BE2C (cell line): ENCODE results near the gene RAB31.

Source experiments
- DNase-seq: peaks from one replicate; pipeline ENCODE4 v3.0.0-alpha.2; 2020
- H3K27me3 ChIP-seq: fragments of 250-450 bp; sonication (Bioruptor Pico); 2 replicates; pipeline ENCODE4 v1.5.1; 2020; ENCODE audit warnings: mild to moderate bottlenecking
- H3K36me3 ChIP-seq: fragments of 250-450 bp; sonication (Bioruptor Pico); 2 replicates; pipeline ENCODE4 v1.5.1; 2020; ENCODE audit warnings: mild to moderate bottlenecking
- H3K4me1 ChIP-seq: fragments of 250-450 bp; sonication (Bioruptor Pico); 2 replicates; pipeline ENCODE4 v1.5.1; 2020
- H3K4me3 ChIP-seq: 2 replicates; pipeline ENCODE4 v1.5.1; 2011; ENCODE audit warnings: low read depth, low read length
- H3K9me3 ChIP-seq: fragments of 250-450 bp; sonication (Bioruptor Pico); 2 replicates; pipeline ENCODE4 v1.5.1; 2020
- TF ChIP-seq, protein P1 (sequence below): IDR thresholded peaks from 2 replicates; pipeline ENCODE4 v1.5.1; 2012; ENCODE audit warnings: mild to moderate bottlenecking, low read depth, low read length

RAB31 gene

DNA sequence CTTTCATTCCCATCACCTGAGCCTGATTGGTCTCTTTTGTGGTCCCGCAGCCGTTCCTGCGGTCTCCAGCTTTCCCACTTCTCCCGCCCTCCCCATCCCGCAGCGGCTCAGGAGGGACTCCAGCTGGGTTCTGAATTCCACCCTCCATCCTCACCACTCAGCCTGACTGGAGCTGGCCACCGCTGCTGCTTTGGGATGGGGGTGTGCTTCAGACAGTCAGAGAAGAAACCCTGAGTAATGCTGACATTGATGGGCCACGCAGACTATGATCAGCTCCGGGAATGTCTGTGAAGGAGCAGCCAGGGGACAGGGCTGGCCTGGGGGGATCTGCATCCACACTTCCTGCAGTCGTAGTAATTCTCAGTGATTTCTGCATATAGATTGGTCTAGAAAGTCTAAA is 131.8 kb downstream of the RAB31 start:
- TF ChIP-seq, protein P1, sequence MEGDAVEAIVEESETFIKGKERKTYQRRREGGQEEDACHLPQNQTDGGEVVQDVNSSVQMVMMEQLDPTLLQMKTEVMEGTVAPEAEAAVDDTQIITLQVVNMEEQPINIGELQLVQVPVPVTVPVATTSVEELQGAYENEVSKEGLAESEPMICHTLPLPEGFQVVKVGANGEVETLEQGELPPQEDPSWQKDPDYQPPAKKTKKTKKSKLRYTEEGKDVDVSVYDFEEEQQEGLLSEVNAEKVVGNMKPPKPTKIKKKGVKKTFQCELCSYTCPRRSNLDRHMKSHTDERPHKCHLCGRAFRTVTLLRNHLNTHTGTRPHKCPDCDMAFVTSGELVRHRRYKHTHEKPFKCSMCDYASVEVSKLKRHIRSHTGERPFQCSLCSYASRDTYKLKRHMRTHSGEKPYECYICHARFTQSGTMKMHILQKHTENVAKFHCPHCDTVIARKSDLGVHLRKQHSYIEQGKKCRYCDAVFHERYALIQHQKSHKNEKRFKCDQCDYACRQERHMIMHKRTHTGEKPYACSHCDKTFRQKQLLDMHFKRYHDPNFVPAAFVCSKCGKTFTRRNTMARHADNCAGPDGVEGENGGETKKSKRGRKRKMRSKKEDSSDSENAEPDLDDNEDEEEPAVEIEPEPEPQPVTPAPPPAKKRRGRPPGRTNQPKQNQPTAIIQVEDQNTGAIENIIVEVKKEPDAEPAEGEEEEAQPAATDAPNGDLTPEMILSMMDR, result no peak
- DNase-seq, result no peak
- no peaks in the 10 kb centered on the region for H3K9me3 ChIP-seq
- no peaks in the 10 kb centered on the region for H3K27me3 ChIP-seq
- H3K4me3 ChIP-seq, result no peak overlapping the region
- H3K4me1 ChIP-seq, result no peaks in the 10 kb centered on the region
- H3K36me3 ChIP-seq, result no peaks in the 10 kb centered on the region

- DNase-seq, result no peak
- H3K27me3 ChIP-seq, result no peaks in the 10 kb centered on the region
- H3K9me3 ChIP-seq, result no peaks in the 10 kb centered on the region
- H3K4me1 ChIP-seq, result no peaks in the 10 kb centered on the region
- TF ChIP-seq, protein P1, result no peak
- H3K4me3 ChIP-seq, result no peak overlapping the region
- no peaks in the 10 kb centered on the region for H3K36me3 ChIP-seq
These were observed 133.7 kb downstream of the RAB31 start for GRCh38 chr18:9841752-9842151.

DNA sequence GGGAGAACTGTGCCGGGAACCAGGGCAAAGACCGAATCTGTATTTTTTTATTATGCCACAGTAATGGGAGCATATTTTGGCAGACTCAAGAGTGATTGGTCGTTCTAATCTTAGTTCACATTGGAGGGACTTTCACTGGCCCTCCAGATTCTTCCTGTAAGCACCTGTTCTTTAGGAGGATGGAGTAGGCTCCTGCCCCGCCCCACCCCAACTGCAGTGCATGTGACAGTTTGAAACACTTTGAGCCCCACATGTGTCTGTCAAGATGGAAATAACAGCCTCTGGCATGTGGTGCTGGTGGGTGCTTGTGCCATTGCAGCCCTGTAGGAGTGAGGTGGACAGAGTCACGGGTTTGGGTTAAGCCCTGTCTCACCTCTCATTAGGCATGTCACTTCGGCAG is 134.3 kb downstream of the RAB31 start:
- Histone ChIP-seq H3K27me3 (no peaks in the 10 kb centered on the region), H3K4me3 (no peak overlapping the region), H3K9me3 (no peaks in the 10 kb centered on the region), H3K4me1 (no peaks in the 10 kb centered on the region), H3K36me3 (no peaks in the 10 kb centered on the region)
- DNase-seq, result no peak
- TF ChIP-seq, protein P1, result no peak

- Histone ChIP-seq H3K36me3 (no peaks in the 10 kb centered on the region), H3K4me3 (no peak overlapping the region), H3K9me3 (no peaks in the 10 kb centered on the region), H3K27me3 (no peaks in the 10 kb centered on the region), H3K4me1 (no peaks in the 10 kb centered on the region)
- no peak for DNase-seq
- TF ChIP-seq, protein P1, result no peak
These were observed 137.2 kb downstream of the RAB31 start for GRCh38 chr18:9845256-9845655.

DNA sequence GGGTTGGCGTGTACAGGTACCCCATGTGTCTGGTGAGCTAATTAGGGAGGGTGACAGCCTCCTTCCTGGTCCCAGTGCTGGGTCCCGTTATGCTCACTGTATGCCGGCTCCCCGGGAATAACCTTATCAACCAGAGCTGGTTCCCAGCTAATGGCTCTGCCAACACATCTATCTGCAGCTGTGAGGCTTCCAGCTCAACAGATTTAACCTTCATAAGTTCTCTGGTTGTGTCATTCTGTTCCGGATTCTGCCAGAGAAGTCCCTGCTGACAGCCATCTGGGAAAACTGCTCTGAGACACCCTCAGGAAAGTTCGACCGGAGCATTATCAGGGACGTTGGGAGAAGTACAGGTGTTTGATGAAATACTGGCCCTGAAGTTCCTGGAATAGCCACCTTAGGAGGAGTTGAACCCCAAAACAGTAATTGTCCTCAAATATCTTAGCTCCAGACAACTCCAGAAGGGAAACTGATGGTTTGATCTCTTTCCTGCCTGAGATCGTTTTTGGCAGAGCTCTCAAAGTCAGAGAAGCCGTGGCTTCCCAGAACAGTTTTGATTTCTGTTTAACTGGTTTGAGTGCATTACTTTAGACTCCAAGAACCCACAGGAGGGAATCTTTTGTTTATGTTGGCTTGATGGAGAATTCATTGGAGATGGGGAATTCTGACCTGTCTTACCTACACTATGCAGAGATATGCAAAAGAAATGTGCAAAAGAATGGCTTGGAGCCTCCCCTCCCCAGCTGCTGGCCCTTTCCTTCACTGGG is 138.2 kb downstream of the RAB31 start:
- no peaks in the 10 kb centered on the region for H3K4me1 ChIP-seq
- TF ChIP-seq, protein P1, result no peak
- H3K36me3 ChIP-seq, result no peaks in the 10 kb centered on the region
- H3K27me3 ChIP-seq, result no peaks in the 10 kb centered on the region
- H3K4me3 ChIP-seq, result no peak overlapping the region
- H3K9me3 ChIP-seq, result no peaks in the 10 kb centered on the region
- DNase-seq, result no peak

- no peaks in the 10 kb centered on the region for H3K36me3 ChIP-seq
- no peak for DNase-seq
- TF ChIP-seq, protein P1, result no peak
- H3K4me3 ChIP-seq, result no peak overlapping the region
- no peaks in the 10 kb centered on the region for H3K4me1 ChIP-seq
- H3K9me3 ChIP-seq, result no peaks in the 10 kb centered on the region
- no peaks in the 10 kb centered on the region for H3K27me3 ChIP-seq
These were observed 140.2 kb downstream of the RAB31 start for GRCh38 chr18:9848170-9848879.
